IPS-11a (cell line): ENCODE measurements around the gene PHC3.

Experiments used
- H3K4me3 ChIP-seq: one replicate; pipeline ENCODE4 v1.5.1; 2013; ENCODE audit warnings: low read depth, low read length, control low read depth

Gene PHC3

GRCh38 chr3:170079536-170080165, 101.9 kb downstream of the PHC3 start:
- H3K4me3 ChIP-seq = no peak overlapping the region

GRCh38 chr3:170078620-170079281, 102.8 kb downstream of the PHC3 start:
- no peak overlapping the region for H3K4me3 ChIP-seq

DNA sequence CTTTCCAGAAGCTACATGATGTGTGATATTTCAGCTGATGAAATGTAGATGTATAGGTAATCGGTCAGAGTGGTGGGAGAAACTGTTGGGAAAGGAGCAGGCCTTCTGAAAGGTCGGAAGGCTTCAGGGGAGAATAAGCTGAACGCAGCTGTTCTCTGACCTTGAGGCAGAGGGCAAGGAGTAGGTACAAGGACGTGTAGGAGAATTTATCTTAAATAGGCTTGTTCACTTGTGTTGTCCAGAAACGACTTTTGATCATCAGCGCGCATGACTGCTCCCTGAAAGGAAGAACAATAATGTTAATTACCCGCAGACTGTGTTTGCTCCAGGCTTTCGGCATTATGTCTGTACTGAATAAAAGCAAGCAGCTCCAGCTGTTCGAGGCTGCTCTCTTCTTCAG, 104.2 kb downstream of the PHC3 start:
- H3K4me3 ChIP-seq = no peak overlapping the region

- no peak overlapping the region for H3K4me3 ChIP-seq
Measured at GRCh38 chr3:170076715-170077238, 104.8 kb downstream of the PHC3 start.

DNA sequence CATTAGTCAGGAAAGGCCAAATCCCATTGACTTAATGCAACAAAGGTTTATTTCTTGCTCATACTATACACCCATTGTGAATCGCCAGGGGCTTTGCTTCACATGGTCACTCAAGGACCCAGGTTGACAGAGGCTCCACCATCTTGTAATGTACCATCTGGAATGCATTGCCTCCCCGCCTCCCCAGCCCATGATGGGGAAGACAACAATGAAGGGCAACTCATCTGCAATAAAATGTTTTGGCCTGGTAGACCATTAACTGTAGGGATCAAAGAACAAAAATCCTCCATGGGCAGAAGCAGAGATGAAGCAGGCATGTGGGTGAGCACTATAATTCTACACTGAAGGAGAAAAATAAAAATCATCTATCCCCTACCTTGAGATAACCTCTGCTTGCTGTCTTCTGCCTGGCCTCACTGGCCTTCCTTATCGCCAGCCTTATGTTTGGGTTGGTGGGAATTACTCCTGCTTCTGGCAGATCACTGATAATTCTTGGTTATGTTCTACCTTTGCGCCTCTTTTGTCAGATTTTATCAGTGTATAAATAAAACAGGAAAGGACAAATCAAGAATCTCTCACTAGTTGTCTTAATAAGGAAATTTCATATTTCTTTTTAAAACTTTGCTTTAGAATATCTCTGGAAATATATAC, 106.0 kb downstream of the PHC3 start:
- no peak overlapping the region for H3K4me3 ChIP-seq

DNA sequence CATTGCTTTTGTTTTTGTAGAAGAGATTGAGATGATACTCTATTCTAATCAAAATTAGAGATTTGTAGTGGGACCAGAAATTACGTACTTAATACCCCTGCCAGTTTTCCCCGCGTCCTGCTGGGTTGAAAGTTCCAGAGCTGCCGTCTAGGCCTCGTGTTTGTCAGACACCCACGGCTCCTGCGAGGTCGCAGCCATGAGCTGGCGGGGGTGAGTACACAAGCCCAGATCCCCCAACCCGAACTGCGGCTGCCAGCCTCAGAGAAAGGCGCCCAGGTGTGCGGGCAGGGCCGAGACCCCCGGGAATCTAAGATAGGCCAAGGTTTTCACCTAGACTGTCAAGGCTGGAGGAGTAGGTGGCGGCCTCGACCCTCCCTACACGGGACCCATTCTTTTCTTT, 117.4 kb downstream of the PHC3 start:
- no peak overlapping the region for H3K4me3 ChIP-seq

DNA sequence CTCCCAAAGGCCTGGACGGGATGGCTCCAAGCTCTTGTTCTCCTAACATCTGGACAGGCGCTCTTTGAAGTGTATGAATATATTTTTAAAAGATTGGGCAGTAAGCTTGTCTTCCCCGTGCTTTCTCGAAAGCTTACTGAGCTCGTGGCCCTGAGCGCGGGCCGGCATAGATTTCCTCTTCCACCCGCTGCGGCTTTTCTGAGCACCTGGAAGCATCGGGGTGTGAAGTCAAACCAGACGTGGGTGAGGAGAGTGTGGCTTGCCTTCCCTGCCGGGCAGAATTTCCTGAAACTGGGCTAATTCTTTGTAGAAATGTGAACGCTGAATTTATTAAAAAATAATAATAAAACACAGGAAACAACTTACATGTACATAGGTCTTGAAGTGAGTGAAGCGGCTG, 117.8 kb downstream of the PHC3 start:
- H3K4me3 ChIP-seq = no peak overlapping the region

- H3K4me3 ChIP-seq = no peak overlapping the region
Measured at GRCh38 chr3:170062769-170063168, 118.8 kb downstream of the PHC3 start.

- no peak overlapping the region for H3K4me3 ChIP-seq
Measured at GRCh38 chr3:170062068-170062467, 119.5 kb downstream of the PHC3 start.

- no peak overlapping the region for H3K4me3 ChIP-seq
Measured at GRCh38 chr3:170059447-170059846, 122.1 kb downstream of the PHC3 start.

GRCh38 chr3:170058127-170058526, 123.4 kb downstream of the PHC3 start:
- no peak overlapping the region for H3K4me3 ChIP-seq

GRCh38 chr3:170057550-170057949, 124.0 kb downstream of the PHC3 start:
- H3K4me3 ChIP-seq = no peak overlapping the region

DNA sequence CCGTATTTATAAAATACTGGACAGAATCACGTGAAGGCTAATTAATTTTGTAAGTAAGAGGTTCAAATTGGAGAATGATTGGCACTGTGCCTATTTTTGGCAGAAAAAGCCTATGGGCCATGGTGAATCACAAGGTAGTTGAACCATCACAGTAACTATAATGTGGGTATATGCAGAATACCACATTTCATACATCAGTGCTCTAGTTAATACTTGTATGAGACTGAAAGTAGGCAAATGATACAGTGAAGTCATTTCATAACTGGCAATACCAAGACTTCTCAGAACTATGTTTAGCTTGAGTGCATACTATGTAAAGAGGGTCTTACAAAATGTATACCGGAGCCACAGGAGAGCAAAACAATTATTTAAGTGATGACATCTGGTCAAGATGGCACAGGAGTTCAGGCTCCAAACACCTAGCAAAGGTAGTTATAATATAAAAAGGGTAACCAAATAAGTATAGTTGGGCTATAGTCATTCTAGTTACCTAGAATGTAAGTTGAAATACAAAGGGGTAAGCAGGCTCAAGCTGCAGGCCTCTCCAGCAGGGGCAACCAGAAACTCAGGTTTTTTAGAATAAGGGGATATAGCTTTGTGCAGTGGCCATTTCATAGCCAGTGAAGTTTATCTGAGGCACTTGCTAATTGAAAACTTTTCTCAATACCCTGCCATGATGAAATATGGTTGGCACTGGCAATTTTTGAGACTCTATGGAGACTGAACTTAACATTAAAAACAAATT, 124.7 kb downstream of the PHC3 start:
- H3K4me3 ChIP-seq = no peak overlapping the region

GRCh38 chr3:170055209-170055608, 126.3 kb downstream of the PHC3 start:
- no peak overlapping the region for H3K4me3 ChIP-seq

- no peak overlapping the region for H3K4me3 ChIP-seq
Measured at GRCh38 chr3:170054204-170054603, 127.3 kb downstream of the PHC3 start.

- no peak overlapping the region for H3K4me3 ChIP-seq
Measured at GRCh38 chr3:170052398-170052797, 129.1 kb downstream of the PHC3 start.

- H3K4me3 ChIP-seq = no peak overlapping the region
Measured at GRCh38 chr3:170050753-170051152, 130.8 kb downstream of the PHC3 start.

DNA sequence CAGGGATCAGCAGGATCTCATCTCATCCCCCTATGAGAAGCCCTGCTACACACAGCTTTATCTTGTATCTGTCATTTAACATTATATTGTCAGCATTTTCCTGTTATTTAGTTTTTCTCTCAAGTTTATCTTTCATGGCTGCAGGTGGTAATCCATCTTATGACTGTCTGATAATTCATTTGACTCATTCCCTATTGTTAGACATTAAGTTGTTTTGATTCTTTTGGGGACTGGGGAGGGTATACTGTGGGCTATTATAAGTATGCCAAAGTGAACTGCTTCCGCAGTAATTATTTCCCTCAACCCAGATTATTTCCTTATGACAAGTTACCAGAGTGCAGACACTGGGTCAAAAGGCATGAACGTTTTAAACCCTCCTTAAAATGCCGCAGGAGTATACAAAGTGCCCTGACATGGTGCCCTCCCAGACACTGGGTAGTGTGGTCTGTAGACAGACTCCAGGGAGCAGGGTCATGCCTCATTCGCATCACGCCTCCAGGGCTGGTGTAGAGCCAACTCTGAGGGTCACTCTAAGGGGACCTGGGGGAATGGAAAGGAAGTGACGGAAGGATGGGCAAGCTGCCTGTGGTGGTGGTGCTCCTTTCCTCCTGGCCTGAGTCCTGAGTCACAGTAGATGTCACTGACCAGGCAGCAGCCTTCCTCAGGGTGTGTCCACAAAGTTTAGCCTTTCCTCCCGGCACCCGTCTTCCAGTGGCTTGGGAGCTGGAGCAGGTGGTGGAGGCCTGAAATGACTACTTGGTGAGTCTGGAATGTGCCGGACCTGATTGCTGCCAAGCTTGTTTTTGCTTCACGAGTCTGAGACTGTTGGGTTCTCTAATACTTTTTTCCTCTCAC, 132.2 kb downstream of the PHC3 start:
- no peak overlapping the region for H3K4me3 ChIP-seq

GRCh38 chr3:170047133-170047404, 134.5 kb downstream of the PHC3 start:
- no peak overlapping the region for H3K4me3 ChIP-seq

GRCh38 chr3:170046269-170047132, 135.0 kb downstream of the PHC3 start:
- no peak overlapping the region for H3K4me3 ChIP-seq
